Upper lobe of right lung (tissue), 1 donor: ENCODE measurements around the gene ADCY3. TPM values are rescaled to one million over a fixed set of nuclear protein-coding genes. Genes with fewer than 3 reads are reported as not detected.

Source experiments
- ATAC-seq: fragments of 200-7000 bp; cut with Tn5 transposase; one replicate; pipeline ENCODE4 v1.9.1; 2020; ENCODE audit warnings: mild to moderate bottlenecking, moderate library complexity
- DNase-seq: peaks from one replicate; pipeline ENCODE4 v3.0.0-alpha.2; 2020
- H3K27ac ChIP-seq: fragments of 200-600 bp; one replicate; pipeline ENCODE4 v1.8.0; 2022
- H3K27me3 ChIP-seq: fragments of 200-600 bp; one replicate; pipeline ENCODE4 v1.8.0; 2022; ENCODE audit warnings: mild to moderate bottlenecking
- H3K36me3 ChIP-seq: fragments of 200-600 bp; one replicate; pipeline ENCODE4 v1.8.0; 2022
- H3K4me1 ChIP-seq: fragments of 200-600 bp; one replicate; pipeline ENCODE4 v1.8.0; 2022
- H3K4me3 ChIP-seq: fragments of 200-600 bp; one replicate; pipeline ENCODE4 v1.8.0; 2022; ENCODE audit warnings: mild to moderate bottlenecking
- H3K9me3 ChIP-seq: fragments of 200-600 bp; one replicate; pipeline ENCODE4 v1.8.0; 2022
- CTCF ChIP-seq: fragments of 200-600 bp; IDR thresholded peaks from one replicate; pipeline ENCODE4 v1.8.0; 2022; ENCODE audit warnings: antibody characterized with exemption
- intact Hi-C: fragments of 100-400 bp; cut with DNase I; formaldehyde crosslinking; loops from one replicate; pipeline ENCODE4 v1.11.0; 2022
- total RNA-seq: library from RNA; stranded (reverse); fragmentation: NEBNext Ultra II Directional; extraction: Animal tissue kit (Norgen Biotek cat#: 25700); gene quantifications from one replicate; pipeline ENCODE4 v1.2.1, GENCODE V29; 2021
- donor health status: DM: no; HTN: yes; CAD: no; lungs with severe emphysema.

Gene ADCY3
- total RNA-seq, 1 donor from 2014 or later = 37.0 TPM

GRCh38 chr2:24840164-24840869, 79.7 kb downstream of the ADCY3 start:
- H3K4me3 ChIP-seq = no peak overlapping the region
- H3K36me3 ChIP-seq = peaks cover 9% of the 10 kb centered on the region
- no peak for ATAC-seq
- no peak for TF ChIP-seq CTCF
- no peaks in the 10 kb centered on the region for H3K27me3 ChIP-seq
- H3K4me1 ChIP-seq = no peaks in the 10 kb centered on the region
- no peak for DNase-seq
- intact Hi-C loops = no loop called here
- no peak overlapping the region for H3K27ac ChIP-seq
- no peaks in the 10 kb centered on the region for H3K9me3 ChIP-seq

GRCh38 chr2:24839729-24840128, 80.3 kb downstream of the ADCY3 start:
- Histone ChIP-seq H3K27ac (no peak overlapping the region), H3K4me1 (no peaks in the 10 kb centered on the region), H3K9me3 (no peaks in the 10 kb centered on the region), H3K4me3 (no peak overlapping the region), H3K36me3 (peaks cover 9% of the 10 kb centered on the region), H3K27me3 (no peaks in the 10 kb centered on the region)
- ATAC-seq (no peak), DNase-seq (no peak)
- TF ChIP-seq CTCF = no peak
- intact Hi-C loops = no loop called here

GRCh38 chr2:24838541-24838940, 81.5 kb downstream of the ADCY3 start:
- no peak for ATAC-seq
- DNase-seq = no peak
- intact Hi-C loops = no loop called here
- no peak for TF ChIP-seq CTCF
- Histone ChIP-seq H3K9me3 (no peaks in the 10 kb centered on the region), H3K4me1 (no peaks in the 10 kb centered on the region), H3K4me3 (no peak overlapping the region), H3K36me3 (peaks cover 9% of the 10 kb centered on the region), H3K27me3 (no peaks in the 10 kb centered on the region), H3K27ac (no peak overlapping the region)

GRCh38 chr2:24837996-24838513, 82.0 kb downstream of the ADCY3 start:
- TF ChIP-seq CTCF = no peak
- intact Hi-C loops = no loop called here

GRCh38 chr2:24836706-24837105, 83.3 kb downstream of the ADCY3 start:
- intact Hi-C loops = no loop called here
- Histone ChIP-seq H3K4me3 (no peak overlapping the region), H3K27me3 (no peaks in the 10 kb centered on the region), H3K27ac (no peak overlapping the region), H3K36me3 (peaks cover 9% of the 10 kb centered on the region), H3K4me1 (no peaks in the 10 kb centered on the region), H3K9me3 (no peaks in the 10 kb centered on the region)
- DNase-seq (no peak), ATAC-seq (no peak)
- no peak for TF ChIP-seq CTCF

More at GRCh38 chr2:24837996-24838513, 82.0 kb downstream of the ADCY3 start:
- ATAC-seq (no peak), DNase-seq (no peak)
- H3K4me3 ChIP-seq = no peak overlapping the region
- no peak overlapping the region for H3K27ac ChIP-seq
- H3K9me3 ChIP-seq = no peaks in the 10 kb centered on the region
- H3K36me3 ChIP-seq = peaks cover 9% of the 10 kb centered on the region
- H3K27me3 ChIP-seq = no peaks in the 10 kb centered on the region
- no peaks in the 10 kb centered on the region for H3K4me1 ChIP-seq
